NCI-H2107 (cell line): ENCODE data around the gene TMEM242.

Experiments used
- DNase-seq: peaks from one replicate; lab custom pipeline; 2025; lab: John Stamatoyannopoulos, UW

TMEM242 gene

GRCh38 chr6:157288575-157288974 lies 34.7 kb downstream of the TMEM242 start:
- no peak for DNase-seq

- no peak for DNase-seq
Measured at GRCh38 chr6:157287923-157288322, 35.4 kb downstream of the TMEM242 start.

- DNase-seq = no peak
Measured at GRCh38 chr6:157287247-157287850, 36.0 kb downstream of the TMEM242 start.

GRCh38 chr6:157285422-157285779 lies 37.9 kb downstream of the TMEM242 start:
- DNase-seq = no peak

GRCh38 chr6:157284738-157285421 lies 38.4 kb downstream of the TMEM242 start:
- no peak for DNase-seq

GRCh38 chr6:157283900-157284737 lies 39.2 kb downstream of the TMEM242 start:
- DNase-seq = no peak

GRCh38 chr6:157283330-157283898 lies 39.9 kb downstream of the TMEM242 start:
- no peak for DNase-seq

GRCh38 chr6:157282284-157282683 lies 41.0 kb downstream of the TMEM242 start:
- no peak for DNase-seq

GRCh38 chr6:157281570-157281969 lies 41.7 kb downstream of the TMEM242 start:
- no peak for DNase-seq

GRCh38 chr6:157280947-157281346 lies 42.4 kb downstream of the TMEM242 start:
- DNase-seq = no peak

- DNase-seq = no peak
Measured at GRCh38 chr6:157280157-157280556, 43.2 kb downstream of the TMEM242 start.

- DNase-seq = no peak
Measured at GRCh38 chr6:157278171-157278570, 45.1 kb downstream of the TMEM242 start.

- no peak for DNase-seq
Measured at GRCh38 chr6:157276731-157277130, 46.6 kb downstream of the TMEM242 start.

- DNase-seq = no peak
Measured at GRCh38 chr6:157276134-157276532, 47.2 kb downstream of the TMEM242 start.

- peak; percentile 54 for DNase-seq
Measured at GRCh38 chr6:157274471-157275226, 48.7 kb downstream of the TMEM242 start.

- DNase-seq = peak; percentile 69
Measured at GRCh38 chr6:157273756-157274470, 49.4 kb downstream of the TMEM242 start.

- DNase-seq = no peak
Measured at GRCh38 chr6:157272866-157273755, 50.2 kb downstream of the TMEM242 start.

- no peak for DNase-seq
Measured at GRCh38 chr6:157272372-157272771, 50.9 kb downstream of the TMEM242 start.

GRCh38 chr6:157271911-157272310 lies 51.4 kb downstream of the TMEM242 start:
- DNase-seq = no peak

- DNase-seq = no peak
Measured at GRCh38 chr6:157271441-157271840, 51.9 kb downstream of the TMEM242 start.
